HFFc6 (cell line): ENCODE results near the gene CNOT3. TPM values are rescaled to one million over a fixed set of nuclear protein-coding genes. Genes with fewer than 3 reads are reported as not detected.

Experiments used
- DNase-seq: peaks from one replicate; pipeline ENCODE4 v3.0.0-alpha.2; 2018
- H3K27ac Mint-ChIP-seq: 2 replicates; pipeline ENCODE4 v1.8.0; 2020; ENCODE audit warnings: mild to moderate bottlenecking, mixed read lengths
- H3K27me3 Mint-ChIP-seq: 2 replicates; pipeline ENCODE4 v1.8.0; 2021; ENCODE audit warnings: mild to moderate bottlenecking, moderate library complexity, mixed read lengths; ENCODE audit not compliant: insufficient read depth
- H3K36me3 Mint-ChIP-seq: 2 replicates; pipeline ENCODE4 v1.8.0; 2021; ENCODE audit warnings: low read depth, mixed read lengths
- H3K4me1 Mint-ChIP-seq: 2 replicates; pipeline ENCODE4 v1.8.0; 2020; ENCODE audit warnings: low read depth, mixed read lengths
- H3K4me3 Mint-ChIP-seq: 2 replicates; pipeline ENCODE4 v1.8.0; 2020; ENCODE audit warnings: mild to moderate bottlenecking, moderate library complexity, mixed read lengths
- H3K9me3 Mint-ChIP-seq: 2 replicates; pipeline ENCODE4 v1.8.0; 2020; ENCODE audit warnings: mild to moderate bottlenecking, mixed read lengths
- total RNA-seq, 6 experiments: library from RNA; stranded (reverse); fragmentation: NEBNext Ultra II Directional; extraction: Animal tissue kit (Norgen Biotek cat#: 25700); gene quantifications; 2 replicates in 1 of 6; 3 replicates in 5 of 6; pipeline ENCODE4 v1.2.3, GENCODE V29; 2021
- TF ChIP-seq, protein P1 (sequence below): fragments of 200-600 bp; sonication (generic); IDR thresholded peaks from 2 replicates; pipeline ENCODE4 v1.5.0; 2021; ENCODE audit warnings: antibody characterized with exemption, mild to moderate bottlenecking

CNOT3 gene
- total RNA-seq, 6 experiments from 2014 or later = 46.4 to 65.5 (median 59.6) TPM

DNA sequence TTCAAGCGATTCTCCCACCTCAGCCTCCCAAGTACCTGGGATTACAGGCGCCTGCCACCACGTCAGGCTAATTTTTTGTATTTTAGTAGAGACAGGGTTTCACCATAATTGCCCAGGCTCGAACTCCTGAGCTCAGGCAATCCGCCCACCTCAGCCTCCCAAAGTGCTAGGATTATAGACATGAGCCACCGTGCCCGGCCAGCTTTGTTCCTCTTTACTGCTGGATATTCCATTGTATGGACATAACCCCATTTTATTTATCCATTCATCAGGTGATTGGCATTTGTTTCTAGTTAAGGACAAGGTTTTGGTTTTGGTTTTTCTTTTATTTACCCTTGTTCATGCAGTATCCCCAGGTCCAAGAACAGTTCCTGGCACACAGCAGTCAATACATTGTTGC is 59.0 kb downstream of the CNOT3 start:
- no peak overlapping the region for H3K27ac Mint-ChIP-seq
- H3K4me3 Mint-ChIP-seq = no peak overlapping the region
- peaks cover 4% of the 10 kb centered on the region; the same call in 1 of the 2 replicates for H3K9me3 Mint-ChIP-seq
- peaks cover 24% of the 10 kb centered on the region for H3K4me1 Mint-ChIP-seq
- H3K27me3 Mint-ChIP-seq = peaks cover 5% of the 10 kb centered on the region
- DNase-seq = no peak
- H3K36me3 Mint-ChIP-seq = peaks cover 20% of the 10 kb centered on the region
- TF ChIP-seq, protein P1, sequence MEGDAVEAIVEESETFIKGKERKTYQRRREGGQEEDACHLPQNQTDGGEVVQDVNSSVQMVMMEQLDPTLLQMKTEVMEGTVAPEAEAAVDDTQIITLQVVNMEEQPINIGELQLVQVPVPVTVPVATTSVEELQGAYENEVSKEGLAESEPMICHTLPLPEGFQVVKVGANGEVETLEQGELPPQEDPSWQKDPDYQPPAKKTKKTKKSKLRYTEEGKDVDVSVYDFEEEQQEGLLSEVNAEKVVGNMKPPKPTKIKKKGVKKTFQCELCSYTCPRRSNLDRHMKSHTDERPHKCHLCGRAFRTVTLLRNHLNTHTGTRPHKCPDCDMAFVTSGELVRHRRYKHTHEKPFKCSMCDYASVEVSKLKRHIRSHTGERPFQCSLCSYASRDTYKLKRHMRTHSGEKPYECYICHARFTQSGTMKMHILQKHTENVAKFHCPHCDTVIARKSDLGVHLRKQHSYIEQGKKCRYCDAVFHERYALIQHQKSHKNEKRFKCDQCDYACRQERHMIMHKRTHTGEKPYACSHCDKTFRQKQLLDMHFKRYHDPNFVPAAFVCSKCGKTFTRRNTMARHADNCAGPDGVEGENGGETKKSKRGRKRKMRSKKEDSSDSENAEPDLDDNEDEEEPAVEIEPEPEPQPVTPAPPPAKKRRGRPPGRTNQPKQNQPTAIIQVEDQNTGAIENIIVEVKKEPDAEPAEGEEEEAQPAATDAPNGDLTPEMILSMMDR = no peak

DNA sequence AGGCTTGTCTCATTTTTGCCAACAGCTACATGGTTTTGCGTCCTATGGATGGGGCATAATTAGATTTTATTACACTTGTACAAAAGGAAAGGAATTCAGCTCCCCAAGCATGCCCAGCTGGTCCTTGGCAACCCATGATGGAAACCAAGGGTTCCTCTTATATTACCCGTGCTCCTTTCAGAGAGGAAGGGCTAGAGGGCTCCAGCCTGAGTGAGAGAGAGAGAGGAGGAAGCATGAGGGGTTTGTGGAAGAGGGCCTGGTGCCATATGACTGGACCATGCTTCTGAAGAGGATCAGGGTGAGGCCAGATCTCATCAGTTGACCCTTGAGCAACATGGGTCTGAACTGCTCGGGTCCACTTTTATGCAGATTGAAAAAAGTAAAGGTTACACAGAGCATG is 59.6 kb downstream of the CNOT3 start:
- no peak for DNase-seq
- Mint-ChIP-seq H3K9me3 (peaks cover 4% of the 10 kb centered on the region; the same call in 1 of the 2 replicates), H3K4me1 (peaks cover 24% of the 10 kb centered on the region), H3K36me3 (peaks cover 23% of the 10 kb centered on the region), H3K4me3 (no peak overlapping the region), H3K27ac (no peak overlapping the region), H3K27me3 (peaks cover 7% of the 10 kb centered on the region)
- TF ChIP-seq, protein P1 = no peak

DNA sequence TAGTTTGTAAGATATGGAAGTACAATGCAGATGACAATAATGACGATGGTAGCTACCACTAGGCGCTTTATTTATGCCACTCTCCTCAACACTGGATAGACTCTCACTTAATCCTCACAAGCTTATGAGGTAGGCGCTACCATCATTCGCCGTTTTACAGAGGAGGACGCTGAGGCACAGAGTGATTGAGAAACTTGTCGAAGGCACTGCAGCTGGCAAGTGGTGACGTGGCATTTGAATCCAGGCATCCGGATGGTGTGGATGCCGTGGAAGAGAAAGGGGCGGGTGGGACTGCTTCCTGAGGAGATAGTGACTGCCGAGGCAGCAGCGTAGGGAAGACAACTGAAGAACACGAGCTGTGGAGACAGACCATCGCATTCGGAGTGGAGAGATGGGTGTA is 61.8 kb downstream of the CNOT3 start:
- TF ChIP-seq, protein P1 = no peak
- Mint-ChIP-seq H3K4me1 (peaks cover 35% of the 10 kb centered on the region), H3K27me3 (peaks cover 7% of the 10 kb centered on the region), H3K9me3 (peaks cover 4% of the 10 kb centered on the region; the same call in 1 of the 2 replicates), H3K4me3 (peak overlapping the region; percentile 73), H3K27ac (peak overlapping the region; percentile 83), H3K36me3 (peaks cover 43% of the 10 kb centered on the region)
- DNase-seq = no peak

DNA sequence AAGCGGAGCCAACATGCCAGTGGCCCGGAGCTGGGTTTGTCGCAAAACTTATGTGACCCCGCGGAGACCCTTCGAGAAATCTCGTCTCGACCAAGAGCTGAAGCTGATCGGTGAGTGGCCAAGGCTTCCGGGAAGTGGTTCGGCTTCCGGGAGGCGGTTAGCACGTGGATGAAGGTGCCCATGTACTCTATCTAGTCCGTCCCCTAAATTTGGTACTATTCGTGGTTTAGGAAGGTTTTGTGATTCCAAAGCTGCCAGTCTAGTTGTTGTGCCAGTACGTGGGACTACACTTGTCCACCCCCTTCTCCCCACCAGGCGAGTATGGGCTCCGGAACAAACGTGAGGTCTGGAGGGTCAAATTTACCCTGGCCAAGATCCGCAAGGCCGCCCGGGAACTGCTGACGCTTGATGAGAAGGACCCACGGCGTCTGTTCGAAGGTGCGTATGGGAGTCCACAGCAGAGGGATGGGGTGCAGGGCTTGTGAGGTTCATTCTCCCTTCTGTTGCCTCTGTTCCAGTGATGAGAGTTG is 63.7 kb downstream of the CNOT3 start:
- Mint-ChIP-seq H3K27me3 (peaks cover 7% of the 10 kb centered on the region), H3K4me3 (peak overlapping the region; percentile 96), H3K27ac (peak overlapping the region; percentile 97), H3K4me1 (peaks cover 48% of the 10 kb centered on the region), H3K36me3 (peaks cover 44% of the 10 kb centered on the region), H3K9me3 (peaks cover 4% of the 10 kb centered on the region; the same call in 1 of the 2 replicates)
- DNase-seq = no peak
- TF ChIP-seq, protein P1 = no peak

DNA sequence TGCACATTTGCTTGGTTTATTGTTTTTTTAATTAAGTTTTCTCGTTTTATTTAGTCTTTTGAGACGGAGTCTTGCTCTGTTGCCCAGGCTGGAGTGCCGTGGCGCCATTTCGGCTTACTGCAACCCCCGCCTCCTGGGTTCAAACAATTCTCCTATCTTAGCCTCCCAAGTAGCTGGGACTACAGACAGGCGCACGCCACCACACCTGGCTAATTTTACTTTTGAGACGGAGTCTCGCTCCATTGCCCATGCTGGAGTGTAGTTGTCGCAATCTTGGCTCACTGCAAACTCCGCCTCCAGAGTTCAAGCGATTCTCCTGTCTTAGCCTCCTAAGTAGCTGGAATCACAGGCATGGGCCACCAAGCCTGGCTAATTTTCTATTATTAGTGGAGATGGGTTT is 64.4 kb downstream of the CNOT3 start:
- Mint-ChIP-seq H3K4me1 (peaks cover 48% of the 10 kb centered on the region), H3K9me3 (peaks cover 4% of the 10 kb centered on the region; the same call in 1 of the 2 replicates), H3K36me3 (peaks cover 44% of the 10 kb centered on the region), H3K27me3 (peaks cover 7% of the 10 kb centered on the region), H3K4me3 (peak overlapping the region; percentile 96), H3K27ac (peak overlapping the region; percentile 97)
- TF ChIP-seq, protein P1 = no peak
- no peak for DNase-seq
